Thymus (tissue), 14 donors: ENCODE results near the gene CES5A. TPM values are rescaled to one million over a fixed set of nuclear protein-coding genes. Genes with fewer than 3 reads are reported as not detected.
"Not testable (repeated sequence)": the region's sequence is repeated elsewhere in the genome, so short reads cannot be mapped to it uniquely, and the experiment has no call there.

Experiments used
- DNase-seq, 9 donors: peaks; one replicate each; pipeline ENCODE4 v3.0.0-alpha.2; 2013; ENCODE audit warnings: low spot score in 9 of 9, low read depth in 6 of 9, missing footprints in 1 of 9
- H3K27ac ChIP-seq, 2 donors: one replicate each; pipeline ENCODE4 v1.5.1; 2013; ENCODE audit warnings: control low read depth in 1 of 2, low read depth in 1 of 2, low read length in 1 of 2, mild to moderate bottlenecking in 1 of 2, moderate library complexity in 1 of 2
- H3K27me3 ChIP-seq, 2 donors: one replicate each; pipeline ENCODE4 v1.5.1; 2013; ENCODE audit warnings: low read length in 1 of 2; ENCODE audit not compliant: control insufficient read depth in 2 of 2, insufficient read depth in 1 of 2
- H3K36me3 ChIP-seq, 2 donors: one replicate each; pipeline ENCODE4 v1.5.1; 2013; ENCODE audit warnings: low read length in 1 of 2, mild to moderate bottlenecking in 1 of 2, moderate library complexity in 1 of 2; ENCODE audit not compliant: control insufficient read depth in 2 of 2, insufficient read depth in 2 of 2
- H3K4me1 ChIP-seq, 2 donors: one replicate each; pipeline ENCODE4 v1.5.1; 2013; ENCODE audit warnings: low read length in 2 of 2; ENCODE audit not compliant: control insufficient read depth in 2 of 2, insufficient read depth in 2 of 2
- H3K4me3 ChIP-seq, 2 donors: one replicate each; pipeline ENCODE4 v1.5.1; 2013; ENCODE audit warnings: low read length in 2 of 2, control low read depth in 1 of 2, mild to moderate bottlenecking in 1 of 2
- H3K9me3 ChIP-seq, 2 donors: one replicate each; pipeline ENCODE4 v1.5.1; 2013; ENCODE audit warnings: low read length in 1 of 2, mild to moderate bottlenecking in 1 of 2; ENCODE audit not compliant: control insufficient read depth in 2 of 2, insufficient read depth in 1 of 2
- WGBS: extraction: QIAGEN DNeasy Blood & Tissue Kit; methylation state at CpG from one replicate; pipeline ENCODE4 v1.1.7; 2013; 5-methylcytosine and 5-hydroxymethylcytosine counted together
- long read RNA-seq, 10 donors: transcript quantifications; one replicate each; lab custom pipeline, GENCODE V29; 2026
- polyA plus RNA-seq: library from polyadenylated mRNA; stranded (reverse); fragments of 200-250 nt; gene quantifications from one replicate; pipeline ENCODE4 v1.2.3, GENCODE V29; 2013
- total RNA-seq: library from RNA; stranded (reverse); fragments of 120-200 nt; gene quantifications from one replicate; pipeline ENCODE4 v1.2.4, GENCODE V29; 2013
- donor health status: healthy.

The CES5A gene
- total RNA-seq (0.09 TPM), polyA plus RNA-seq (1.1 TPM)
- long read RNA-seq, donor 1, result 0 reads
- long read RNA-seq, donor 2, result 0 reads
- long read RNA-seq, donor 3, result 0 reads
- long read RNA-seq, donor 4, result 0 reads
- long read RNA-seq, donor 5, result 0 reads
- long read RNA-seq, donor 6, result 0 reads
- long read RNA-seq, donor 7, result 0 reads
- long read RNA-seq, donor 8, result 0 reads
- long read RNA-seq, donor 9, result 0 reads
- long read RNA-seq, donor 10, result 0 reads

- H3K36me3 ChIP-seq, result no peaks in the 10 kb centered on the region
- H3K27me3 ChIP-seq, result no peaks in the 10 kb centered on the region
- H3K9me3 ChIP-seq, result no peaks in the 10 kb centered on the region
- no peak within 1 kb of the TSS for H3K27ac ChIP-seq
- no peak for DNase-seq
- no peaks in the 10 kb centered on the region for H3K4me1 ChIP-seq
- no peak within 1 kb of the TSS for H3K4me3 ChIP-seq
- WGBS, result 91% methylated on average over 2 of the region's 2 CpGs
These were observed at the start of gene CES5A for GRCh38 chr16:55875273-55875672. TSS of gene CES5A (minus strand) at chr16:55875373. CDS start at chr16:55875221, 152 bp downstream.

- H3K4me1 ChIP-seq, result no peaks in the 10 kb centered on the region
- DNase-seq, result no peak
- H3K9me3 ChIP-seq, result no peaks in the 10 kb centered on the region
- H3K27me3 ChIP-seq, result no peaks in the 10 kb centered on the region
- H3K36me3 ChIP-seq, result no peaks in the 10 kb centered on the region
- no peak overlapping the region for H3K27ac ChIP-seq
- no peak overlapping the region for H3K4me3 ChIP-seq
These were observed 47.5 kb upstream of the CES5A start for GRCh38 chr16:55922662-55923061.

- H3K9me3 ChIP-seq, result no peaks in the 10 kb centered on the region
- no peak overlapping the region for H3K4me3 ChIP-seq
- H3K27me3 ChIP-seq, result no peaks in the 10 kb centered on the region
- DNase-seq, result no peak
- H3K4me1 ChIP-seq, result no peaks in the 10 kb centered on the region
- H3K36me3 ChIP-seq, result no peaks in the 10 kb centered on the region
- no peak overlapping the region for H3K27ac ChIP-seq
- 94% methylated on average over 1 of the region's 1 CpG for WGBS
These were observed 42.4 kb upstream of the CES5A start for GRCh38 chr16:55917373-55918160.

GRCh38 chr16:55915096-55915827, 40.1 kb upstream of the CES5A start:
- WGBS, result 75% methylated on average over 6 of the region's 6 CpGs
- DNase-seq, result no peak

GRCh38 chr16:55914383-55914782, 39.2 kb upstream of the CES5A start:
- H3K4me1 ChIP-seq, result no peaks in the 10 kb centered on the region
- H3K9me3 ChIP-seq, result no peaks in the 10 kb centered on the region
- H3K27me3 ChIP-seq, result peaks cover 0 to 2% of the 10 kb centered on the region in 2 donors
- no peak overlapping the region for H3K27ac ChIP-seq
- H3K36me3 ChIP-seq, result no peaks in the 10 kb centered on the region
- WGBS, result 70% methylated on average over 6 of the region's 6 CpGs
- no peak overlapping the region for H3K4me3 ChIP-seq
- DNase-seq, result no peak

More at GRCh38 chr16:55915096-55915827, 40.1 kb upstream of the CES5A start:
- Histone ChIP-seq H3K4me3 (no peak overlapping the region), H3K36me3 (no peaks in the 10 kb centered on the region), H3K4me1 (no peaks in the 10 kb centered on the region), H3K9me3 (no peaks in the 10 kb centered on the region), H3K27me3 (peaks cover 0 to 2% of the 10 kb centered on the region in 2 donors), H3K27ac (no peak overlapping the region)

- 88% methylated on average over 2 of the region's 2 CpGs for WGBS
- H3K9me3 ChIP-seq, result no peaks in the 10 kb centered on the region
These were observed 38.5 kb upstream of the CES5A start for GRCh38 chr16:55913716-55914115.

GRCh38 chr16:55913121-55913520, 37.9 kb upstream of the CES5A start:
- DNase-seq, H3K9me3 ChIP-seq, H3K4me1 ChIP-seq, H3K4me3 ChIP-seq, H3K36me3 ChIP-seq, H3K27ac ChIP-seq, H3K27me3 ChIP-seq: not testable (repeated sequence)
- WGBS, result 60% methylated on average over 2 of the region's 2 CpGs

More at GRCh38 chr16:55913716-55914115, 38.5 kb upstream of the CES5A start:
- no peaks in the 10 kb centered on the region for H3K4me1 ChIP-seq
- DNase-seq, result no peak
- H3K27ac ChIP-seq, result no peak overlapping the region
- no peaks in the 10 kb centered on the region for H3K36me3 ChIP-seq
- H3K27me3 ChIP-seq, result peaks cover 0 to 2% of the 10 kb centered on the region in 2 donors
- H3K4me3 ChIP-seq, result no peak overlapping the region

- Histone ChIP-seq H3K27ac (no peak overlapping the region), H3K4me3 (no peak overlapping the region), H3K9me3 (no peaks in the 10 kb centered on the region), H3K4me1 (no peaks in the 10 kb centered on the region), H3K36me3 (no peaks in the 10 kb centered on the region), H3K27me3 (peaks cover 0 to 2% of the 10 kb centered on the region in 2 donors)
- 88% methylated on average over 9 of the region's 9 CpGs for WGBS
- DNase-seq, result no peak
These were observed 36.8 kb upstream of the CES5A start for GRCh38 chr16:55912022-55912421.

- 94% methylated on average over 2 of the region's 2 CpGs for WGBS
- no peaks in the 10 kb centered on the region for H3K9me3 ChIP-seq
- no peaks in the 10 kb centered on the region for H3K36me3 ChIP-seq
- H3K4me3 ChIP-seq, result no peak overlapping the region
- no peaks in the 10 kb centered on the region for H3K4me1 ChIP-seq
- no peak for DNase-seq
- no peak overlapping the region for H3K27ac ChIP-seq
- peaks cover 0 to 2% of the 10 kb centered on the region in 2 donors for H3K27me3 ChIP-seq
These were observed 36.4 kb upstream of the CES5A start for GRCh38 chr16:55911616-55912015.
